ENCODE results near the gene PCDHB16. TPM values are rescaled to one million over a fixed set of nuclear protein-coding genes. Genes with fewer than 3 reads are reported as not detected.
"Not testable (repeated sequence)": the region's sequence is repeated elsewhere in the genome, so short reads cannot be mapped to it uniquely, and the experiment has no call there.

The PCDHB16 gene
- polyA plus RNA-seq, 1 donor: 1.1 TPM

DNA sequence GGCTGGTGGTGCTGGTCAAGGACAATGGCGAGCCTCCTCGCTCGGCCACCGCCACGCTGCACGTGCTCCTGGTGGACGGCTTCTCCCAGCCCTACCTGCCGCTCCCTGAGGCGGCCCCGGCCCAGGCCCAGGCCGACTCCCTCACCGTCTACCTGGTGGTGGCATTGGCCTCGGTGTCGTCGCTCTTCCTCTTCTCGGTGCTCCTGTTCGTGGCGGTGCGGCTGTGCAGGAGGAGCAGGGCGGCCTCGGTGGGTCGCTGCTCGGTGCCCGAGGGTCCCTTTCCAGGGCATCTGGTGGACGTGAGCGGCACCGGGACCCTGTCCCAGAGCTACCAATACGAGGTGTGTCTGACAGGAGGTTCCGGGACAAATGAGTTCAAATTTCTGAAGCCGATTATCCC, 43.2 kb downstream of the PCDHB16 start:
- no CpG with 5 or more reads among the region's 30 CpGs for WGBS (ENCODE audit: insufficient coverage, low lambda C conversion rate)
- peaks cover 11% of the 10 kb centered on the region for H3K9me3 ChIP-seq (ENCODE audit: control insufficient read depth, low read depth, low read length)

DNA sequence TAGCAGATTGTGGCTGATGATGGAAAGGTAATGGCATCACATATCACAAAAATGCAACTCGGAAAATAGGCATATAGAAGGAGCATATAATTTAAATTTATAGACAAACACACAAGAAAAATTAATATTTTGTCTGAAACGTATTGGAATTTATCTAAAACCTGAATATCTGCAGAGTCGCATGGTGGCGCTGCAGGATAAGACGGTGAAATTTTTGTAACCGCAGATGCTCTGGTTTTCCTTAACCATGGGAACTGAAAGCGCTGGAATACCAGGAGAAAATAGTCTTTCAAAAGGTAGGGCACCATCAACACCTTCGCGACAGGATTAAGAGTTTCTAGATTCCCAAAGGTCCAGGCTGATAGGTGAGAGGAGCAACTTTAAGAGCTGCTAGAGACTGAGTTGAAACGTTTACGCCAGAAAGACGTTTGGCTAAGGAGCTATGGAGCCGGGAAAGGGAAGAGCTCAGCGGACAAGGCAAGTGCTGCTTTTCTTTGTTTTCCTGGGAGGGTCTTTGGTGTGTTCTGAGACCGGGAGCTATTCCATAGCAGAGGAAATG, 52.0 kb downstream of the PCDHB16 start:
- Histone ChIP-seq H3K27me3 (ENCODE audit: control insufficient read depth, insufficient read depth, low read length) (peaks cover 11% of the 10 kb centered on the region), H3K27ac (ENCODE audit: low read length) (no peak overlapping the region), H3K4me3 (ENCODE audit: low read length) (no peak overlapping the region), H3K4me1 (ENCODE audit: control insufficient read depth, insufficient read depth, low read length) (no peaks in the 10 kb centered on the region), H3K9me3 (ENCODE audit: control insufficient read depth, low read depth, low read length) (peaks cover 19% of the 10 kb centered on the region), H3K36me3 (ENCODE audit: control insufficient read depth, insufficient read depth, low read length) (no peaks in the 10 kb centered on the region)
- 7% methylated on average over 5 of the region's 15 CpGs for WGBS (ENCODE audit: insufficient coverage, low lambda C conversion rate)
- no peak for DNase-seq

More for the DNA sequence above, 43.2 kb downstream of the PCDHB16 start:
- not testable (repeated sequence) for H3K27ac ChIP-seq (ENCODE audit: low read length); DNase-seq; H3K27me3 ChIP-seq (ENCODE audit: control insufficient read depth, insufficient read depth, low read length); H3K4me3 ChIP-seq (ENCODE audit: low read length); H3K4me1 ChIP-seq (ENCODE audit: control insufficient read depth, insufficient read depth, low read length); H3K36me3 ChIP-seq (ENCODE audit: control insufficient read depth, insufficient read depth, low read length)

Other genes with a start within 250 kb of the PCDHB16 start
- 2.4 TPM for gene PCDHAC2, start 215.9 kb upstream of the PCDHB16 start, polyA plus RNA-seq
- 0.31 TPM for gene PCDHB1, start 131.0 kb upstream of the PCDHB16 start, polyA plus RNA-seq
- 1.7 TPM for gene PCDHB2, start 87.8 kb upstream of the PCDHB16 start, polyA plus RNA-seq
- gene PCDHB3, start 81.9 kb upstream of the PCDHB16 start, polyA plus RNA-seq: 1.1 TPM
- 1.6 TPM for gene PCDHB4, start 60.6 kb upstream of the PCDHB16 start, polyA plus RNA-seq
- gene PCDHB5, start 47.2 kb upstream of the PCDHB16 start, polyA plus RNA-seq: 2.1 TPM
- gene PCDHB6, start 32.3 kb upstream of the PCDHB16 start, polyA plus RNA-seq: 0.96 TPM
- 1.3 TPM for gene PCDHB7, start 9.7 kb upstream of the PCDHB16 start, polyA plus RNA-seq
- 0.67 TPM for gene PCDHB8, start 4.6 kb upstream of the PCDHB16 start, polyA plus RNA-seq
- gene PCDHB9, start 4.8 kb downstream of the PCDHB16 start, polyA plus RNA-seq: 0.73 TPM
- 2.9 TPM for gene PCDHB10, start 10.0 kb downstream of the PCDHB16 start, polyA plus RNA-seq
- gene PCDHB11, start 17.2 kb downstream of the PCDHB16 start, polyA plus RNA-seq: 1.1 TPM
- 1.2 TPM for gene PCDHB12, start 26.3 kb downstream of the PCDHB16 start, polyA plus RNA-seq
- gene PCDHB13, start 31.5 kb downstream of the PCDHB16 start, polyA plus RNA-seq: 1.4 TPM
- 2.7 TPM for gene PCDHB14, start 41.0 kb downstream of the PCDHB16 start, polyA plus RNA-seq
- gene PCDHB15, start 63.0 kb downstream of the PCDHB16 start, polyA plus RNA-seq: 3.0 TPM
- 0.04 TPM for gene SLC25A2, start 121.7 kb downstream of the PCDHB16 start, polyA plus RNA-seq
- 88.9 TPM for gene TAF7, start 138.4 kb downstream of the PCDHB16 start, polyA plus RNA-seq
- gene PCDHGA1, start 148.1 kb downstream of the PCDHB16 start, polyA plus RNA-seq: 0.30 TPM
- gene PCDHGA2, start 156.4 kb downstream of the PCDHB16 start, polyA plus RNA-seq: 1.3 TPM
- gene PCDHGA3, start 161.4 kb downstream of the PCDHB16 start, polyA plus RNA-seq: 0.96 TPM
- gene PCDHGB1, start 167.7 kb downstream of the PCDHB16 start, polyA plus RNA-seq: 0.52 TPM
- gene PCDHGA4, start 172.6 kb downstream of the PCDHB16 start, polyA plus RNA-seq: 0.79 TPM
- 1.0 TPM for gene PCDHGB2, start 177.6 kb downstream of the PCDHB16 start, polyA plus RNA-seq
- 1.5 TPM for gene PCDHGA5, start 181.8 kb downstream of the PCDHB16 start, polyA plus RNA-seq
- gene PCDHGB3, start 187.9 kb downstream of the PCDHB16 start, polyA plus RNA-seq: 0.85 TPM
- gene PCDHGA6, start 191.5 kb downstream of the PCDHB16 start, polyA plus RNA-seq: 1.9 TPM
- 0.69 TPM for gene PCDHGA7, start 200.4 kb downstream of the PCDHB16 start, polyA plus RNA-seq
- 1.4 TPM for gene PCDHGB4, start 205.3 kb downstream of the PCDHB16 start, polyA plus RNA-seq
- 0.19 TPM for gene PCDHGA8, start 210.2 kb downstream of the PCDHB16 start, polyA plus RNA-seq
- gene PCDHGB5, start 215.6 kb downstream of the PCDHB16 start, polyA plus RNA-seq: 1.8 TPM
- 1.9 TPM for gene PCDHGA9, start 220.4 kb downstream of the PCDHB16 start, polyA plus RNA-seq
- 2.9 TPM for gene PCDHGB6, start 225.6 kb downstream of the PCDHB16 start, polyA plus RNA-seq
- 2.1 TPM for gene PCDHGA10, start 230.6 kb downstream of the PCDHB16 start, polyA plus RNA-seq
- gene PCDHGB7, start 235.3 kb downstream of the PCDHB16 start, polyA plus RNA-seq: 3.6 TPM
- gene PCDHGA11, start 238.7 kb downstream of the PCDHB16 start, polyA plus RNA-seq: 1.4 TPM
- 0.81 TPM for gene PCDHGA12, start 248.1 kb downstream of the PCDHB16 start, polyA plus RNA-seq

Data from large intestine (tissue), 3 donors.